ENCODE measurements around the gene POU2F1.
"Not testable (repeated sequence)": the region's sequence is repeated elsewhere in the genome, so short reads cannot be mapped to it uniquely, and the experiment has no call there.

Gene POU2F1

GRCh38 chr1:167202049-167202448 is 18.6 kb upstream of the POU2F1 start:
- no peak for TF ChIP-seq MEIS1 (CRISPR knock-in tag; IDR thresholded peaks at IDR 0.05; ENCODE audit: borderline replicate concordance)
- no peak for TF ChIP-seq AEBP2 (tag by site-specific recombination; IDR thresholded peaks at IDR 0.05; ENCODE audit: borderline replicate concordance)
- TF ChIP-seq ZNF514 (tag by site-specific recombination; IDR thresholded peaks at IDR 0.05), result no peak
- TF ChIP-seq ZNF48 (tag by site-specific recombination; IDR thresholded peaks at IDR 0.05), result no peak
- no peak for TF ChIP-seq KLF10 (tag by site-specific recombination; IDR thresholded peaks at IDR 0.05)
- TF ChIP-seq SP7 (tag by site-specific recombination; IDR thresholded peaks at IDR 0.05), result no peak
- no peak for TF ChIP-seq ZNF585B (tag by site-specific recombination; IDR thresholded peaks at IDR 0.05)
- no peak for TF ChIP-seq ZNF561 (tag by site-specific recombination; IDR thresholded peaks at IDR 0.05; ENCODE audit: borderline replicate concordance)
- no peak for TF ChIP-seq ZNF449 (tag by site-specific recombination; IDR thresholded peaks at IDR 0.05)
- no peak for TF ChIP-seq GLIS2 (tag by site-specific recombination; IDR thresholded peaks at IDR 0.05)
- TF ChIP-seq ZNF169 (tag by site-specific recombination; IDR thresholded peaks at IDR 0.05), result no peak
- TF ChIP-seq, protein P1, sequence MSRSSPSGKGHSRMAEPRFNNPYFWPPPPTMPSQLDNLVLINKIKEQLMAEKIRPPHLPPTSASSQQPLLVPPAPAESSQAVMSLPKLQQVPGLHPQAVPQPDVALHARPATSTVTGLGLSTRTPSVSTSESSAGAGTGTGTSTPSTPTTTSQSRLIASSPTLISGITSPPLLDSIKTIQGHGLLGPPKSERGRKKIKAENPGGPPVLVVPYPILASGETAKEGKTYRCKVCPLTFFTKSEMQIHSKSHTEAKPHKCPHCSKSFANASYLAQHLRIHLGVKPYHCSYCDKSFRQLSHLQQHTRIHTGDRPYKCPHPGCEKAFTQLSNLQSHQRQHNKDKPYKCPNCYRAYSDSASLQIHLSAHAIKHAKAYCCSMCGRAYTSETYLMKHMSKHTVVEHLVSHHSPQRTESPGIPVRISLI (tag by site-specific recombination; IDR thresholded peaks at IDR 0.05), result no peak
- no peak for TF ChIP-seq ZNF354C (tag by site-specific recombination; IDR thresholded peaks at IDR 0.05; ENCODE audit: borderline replicate concordance, low read depth)
- no peak for TF ChIP-seq ZSCAN4 (tag by site-specific recombination; IDR thresholded peaks at IDR 0.05)
- TF ChIP-seq, protein P2, sequence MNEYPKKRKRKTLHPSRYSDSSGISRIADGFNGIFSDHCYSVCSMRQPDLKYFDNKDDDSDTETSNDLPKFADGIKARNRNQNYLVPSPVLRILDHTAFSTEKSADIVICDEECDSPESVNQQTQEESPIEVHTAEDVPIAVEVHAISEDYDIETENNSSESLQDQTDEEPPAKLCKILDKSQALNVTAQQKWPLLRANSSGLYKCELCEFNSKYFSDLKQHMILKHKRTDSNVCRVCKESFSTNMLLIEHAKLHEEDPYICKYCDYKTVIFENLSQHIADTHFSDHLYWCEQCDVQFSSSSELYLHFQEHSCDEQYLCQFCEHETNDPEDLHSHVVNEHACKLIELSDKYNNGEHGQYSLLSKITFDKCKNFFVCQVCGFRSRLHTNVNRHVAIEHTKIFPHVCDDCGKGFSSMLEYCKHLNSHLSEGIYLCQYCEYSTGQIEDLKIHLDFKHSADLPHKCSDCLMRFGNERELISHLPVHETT (tag by site-specific recombination; IDR thresholded peaks at IDR 0.05), result no peak
- TF ChIP-seq HOXA7 (CRISPR knock-in tag; IDR thresholded peaks at IDR 0.05; ENCODE audit: borderline replicate concordance), result no peak
- TF ChIP-seq ZNF843 (tag by site-specific recombination; IDR thresholded peaks at IDR 0.05), result no peak
- TF ChIP-seq, protein P3, sequence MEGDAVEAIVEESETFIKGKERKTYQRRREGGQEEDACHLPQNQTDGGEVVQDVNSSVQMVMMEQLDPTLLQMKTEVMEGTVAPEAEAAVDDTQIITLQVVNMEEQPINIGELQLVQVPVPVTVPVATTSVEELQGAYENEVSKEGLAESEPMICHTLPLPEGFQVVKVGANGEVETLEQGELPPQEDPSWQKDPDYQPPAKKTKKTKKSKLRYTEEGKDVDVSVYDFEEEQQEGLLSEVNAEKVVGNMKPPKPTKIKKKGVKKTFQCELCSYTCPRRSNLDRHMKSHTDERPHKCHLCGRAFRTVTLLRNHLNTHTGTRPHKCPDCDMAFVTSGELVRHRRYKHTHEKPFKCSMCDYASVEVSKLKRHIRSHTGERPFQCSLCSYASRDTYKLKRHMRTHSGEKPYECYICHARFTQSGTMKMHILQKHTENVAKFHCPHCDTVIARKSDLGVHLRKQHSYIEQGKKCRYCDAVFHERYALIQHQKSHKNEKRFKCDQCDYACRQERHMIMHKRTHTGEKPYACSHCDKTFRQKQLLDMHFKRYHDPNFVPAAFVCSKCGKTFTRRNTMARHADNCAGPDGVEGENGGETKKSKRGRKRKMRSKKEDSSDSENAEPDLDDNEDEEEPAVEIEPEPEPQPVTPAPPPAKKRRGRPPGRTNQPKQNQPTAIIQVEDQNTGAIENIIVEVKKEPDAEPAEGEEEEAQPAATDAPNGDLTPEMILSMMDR (tag by site-specific recombination; IDR thresholded peaks at IDR 0.05), result no peak
- TF ChIP-seq ZNF394 (tag by site-specific recombination; IDR thresholded peaks at IDR 0.05; ENCODE audit: borderline replicate concordance), result no peak
- TF ChIP-seq, protein P4, sequence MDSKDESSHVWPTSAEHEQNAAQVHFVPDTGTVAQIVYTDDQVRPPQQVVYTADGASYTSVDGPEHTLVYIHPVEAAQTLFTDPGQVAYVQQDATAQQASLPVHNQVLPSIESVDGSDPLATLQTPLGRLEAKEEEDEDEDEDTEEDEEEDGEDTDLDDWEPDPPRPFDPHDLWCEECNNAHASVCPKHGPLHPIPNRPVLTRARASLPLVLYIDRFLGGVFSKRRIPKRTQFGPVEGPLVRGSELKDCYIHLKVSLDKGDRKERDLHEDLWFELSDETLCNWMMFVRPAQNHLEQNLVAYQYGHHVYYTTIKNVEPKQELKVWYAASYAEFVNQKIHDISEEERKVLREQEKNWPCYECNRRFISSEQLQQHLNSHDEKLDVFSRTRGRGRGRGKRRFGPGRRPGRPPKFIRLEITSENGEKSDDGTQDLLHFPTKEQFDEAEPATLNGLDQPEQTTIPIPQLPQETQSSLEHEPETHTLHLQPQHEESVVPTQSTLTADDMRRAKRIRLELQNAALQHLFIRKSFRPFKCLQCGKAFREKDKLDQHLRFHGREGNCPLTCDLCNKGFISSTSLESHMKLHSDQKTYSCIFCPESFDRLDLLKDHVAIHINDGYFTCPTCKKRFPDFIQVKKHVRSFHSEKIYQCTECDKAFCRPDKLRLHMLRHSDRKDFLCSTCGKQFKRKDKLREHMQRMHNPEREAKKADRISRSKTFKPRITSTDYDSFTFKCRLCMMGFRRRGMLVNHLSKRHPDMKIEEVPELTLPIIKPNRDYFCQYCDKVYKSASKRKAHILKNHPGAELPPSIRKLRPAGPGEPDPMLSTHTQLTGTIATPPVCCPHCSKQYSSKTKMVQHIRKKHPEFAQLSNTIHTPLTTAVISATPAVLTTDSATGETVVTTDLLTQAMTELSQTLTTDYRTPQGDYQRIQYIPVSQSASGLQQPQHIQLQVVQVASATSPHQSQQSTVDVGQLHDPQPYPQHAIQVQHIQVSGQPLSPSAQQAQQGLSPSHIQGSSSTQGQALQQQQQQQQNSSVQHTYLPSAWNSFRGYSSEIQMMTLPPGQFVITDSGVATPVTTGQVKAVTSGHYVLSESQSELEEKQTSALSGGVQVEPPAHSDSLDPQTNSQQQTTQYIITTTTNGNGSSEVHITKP (tag by site-specific recombination; IDR thresholded peaks at IDR 0.05), result no peak
- no peaks in the 10 kb centered on the region for H3K36me3 ChIP-seq (ENCODE audit: control insufficient read depth in 2 of 2, insufficient read depth in 1 of 2, low read length in 2 of 2)
- H3K9me3 ChIP-seq (ENCODE audit: control insufficient read depth, insufficient read depth, low read depth, low read length), result no peaks in the 10 kb centered on the region
- no peak overlapping the region for H3K4me3 ChIP-seq (ENCODE audit: low read depth, low read length)
- no peak overlapping the region for H3K27ac ChIP-seq (ENCODE audit: extremely low read depth, low read depth, low read length)
- ChIA-PET CTCF (no interaction called here), POLR2A (no interaction called here)
- H3K4me1 ChIP-seq (ENCODE audit: control insufficient read depth, insufficient read depth, low read length), result no peaks in the 10 kb centered on the region

GRCh38 chr1:167205306-167206050 is 15.2 kb upstream of the POU2F1 start:
- not testable (repeated sequence) for H3K27ac ChIP-seq (ENCODE audit: extremely low read depth, low read depth, low read length); H3K9me3 ChIP-seq (ENCODE audit: control insufficient read depth, insufficient read depth, low read depth, low read length); H3K4me3 ChIP-seq (ENCODE audit: low read depth, low read length); H3K36me3 ChIP-seq (ENCODE audit: control insufficient read depth in 2 of 2, insufficient read depth in 1 of 2, low read length in 2 of 2); H3K4me1 ChIP-seq (ENCODE audit: control insufficient read depth, insufficient read depth, low read length)
- POLR2A ChIA-PET, result interaction anchor here (1.2 kb wide), 1 partner anchor 15 kb away, joined by 3 read pairs; no protein-coding TSS in a partner anchor
- CTCF ChIA-PET, result interaction anchor here (0.6 to 1.2 kb wide), 2 partner anchors 15 to 57 kb away, joined by 3 read pairs; partner anchors contain the start of gene POU2F1

All from HEK293 (cell line).